CD8-positive, alpha-beta memory T cell (primary cell): ENCODE data around the gene ATL1. TPM values are rescaled to one million over a fixed set of nuclear protein-coding genes. Genes with fewer than 3 reads are reported as not detected.
A peak's percentile ranks its signal among the peaks of the same experiment; 100 is the strongest.
"Not testable (repeated sequence)": the region's sequence is repeated elsewhere in the genome, so short reads cannot be mapped to it uniquely, and the experiment has no call there.

Experiments
- CTCF ChIA-PET: fragments of 350-600 bp; sonication (Branson Sonifier 250); formaldehyde crosslinking; loops from one replicate; lab custom pipeline; 2021; ENCODE audit warnings: antibody characterized with exemption; lab: Charles Lee
- POLR2A ChIA-PET: fragments of 350-600 bp; sonication (Branson Sonifier 250); formaldehyde crosslinking; loops from one replicate; lab custom pipeline; 2021; ENCODE audit warnings: antibody characterized with exemption; lab: Charles Lee
- DNase-seq, 5 donors: peaks; one replicate each; pipeline versions ENCODE4 v3.0.0 to v3.0.0-alpha.2; 2020 to 2022; ENCODE audit warnings: mixed read lengths in 1 of 5
- H3K27ac ChIP-seq: one replicate; pipeline ENCODE4 v1.7.0; 2013; ENCODE audit warnings: low read depth, mild to moderate bottlenecking, low read length, moderate library complexity
- H3K27me3 ChIP-seq: 2 replicates; pipeline ENCODE4 v1.7.0; 2013; ENCODE audit warnings: low read length, mild to moderate bottlenecking; ENCODE audit not compliant: insufficient read depth, poor library complexity, severe bottlenecking
- H3K36me3 ChIP-seq: 2 replicates; pipeline ENCODE4 v1.7.0; 2013; ENCODE audit warnings: mild to moderate bottlenecking, low read length, moderate library complexity; ENCODE audit not compliant: insufficient read depth
- H3K4me1 ChIP-seq: 2 replicates; pipeline ENCODE4 v1.7.0; 2013; ENCODE audit warnings: mild to moderate bottlenecking, low read length, moderate library complexity; ENCODE audit not compliant: insufficient read depth
- H3K4me3 ChIP-seq: 2 replicates; pipeline ENCODE4 v1.7.0; 2013; ENCODE audit warnings: mild to moderate bottlenecking, low read length
- H3K9me3 ChIP-seq: 2 replicates; pipeline ENCODE4 v1.7.0; 2013; ENCODE audit warnings: mild to moderate bottlenecking, low read length
- H3K27ac Mint-ChIP-seq, 8 donors: one replicate each; pipeline ENCODE4 v1.8.0; 2020 to 2021; ENCODE audit warnings: mixed read lengths in 8 of 8, mild to moderate bottlenecking in 6 of 8, inconsistent platforms in 3 of 8, moderate library complexity in 3 of 8
- H3K27me3 Mint-ChIP-seq, 2 donors: one replicate each; pipeline ENCODE4 v1.8.0; 2020 to 2021; ENCODE audit warnings: mixed read lengths in 2 of 2, mild to moderate bottlenecking in 1 of 2, moderate library complexity in 1 of 2
- H3K36me3 Mint-ChIP-seq, 3 donors: one replicate each; pipeline ENCODE4 v1.8.0; 2020 to 2021; ENCODE audit warnings: mixed read lengths in 3 of 3, inconsistent platforms in 1 of 3, mild to moderate bottlenecking in 1 of 3
- H3K4me1 Mint-ChIP-seq, 3 donors: one replicate each; pipeline ENCODE4 v1.8.0; 2020 to 2021; ENCODE audit warnings: mixed read lengths in 3 of 3, inconsistent platforms in 1 of 3, mild to moderate bottlenecking in 1 of 3
- H3K4me3 Mint-ChIP-seq, 7 donors: one replicate each; pipeline ENCODE4 v1.8.0; 2020 to 2021; ENCODE audit warnings: mixed read lengths in 7 of 7, mild to moderate bottlenecking in 6 of 7, moderate library complexity in 4 of 7, inconsistent platforms in 2 of 7
- H3K9me3 Mint-ChIP-seq, 5 donors: one replicate each; pipeline ENCODE4 v1.8.0; 2020 to 2022; ENCODE audit warnings: mixed read lengths in 5 of 5, mild to moderate bottlenecking in 3 of 5, moderate library complexity in 2 of 5, inconsistent platforms in 1 of 5
- polyA plus RNA-seq: library from polyadenylated mRNA; unstranded; fragments of 300-500 nt; fragmentation: Illumina TruSeq; gene quantifications from one replicate; pipeline ENCODE4 v1.2.3, GENCODE V29; 2021
- total RNA-seq, 2 experiments: library from RNA; stranded (reverse); gene quantifications; one replicate each; pipeline ENCODE4 v1.2.3, GENCODE V29; 2021

ATL1 gene
- total and polyA plus RNA-seq, 3 experiments from 2014 or later, result 0.81 to 2.4 (median 1.3) TPM

- Histone ChIP-seq H3K9me3 (no peaks in the 10 kb centered on the region), H3K4me1 (no peaks in the 10 kb centered on the region), H3K27me3 (no peaks in the 10 kb centered on the region), H3K4me3 (no peak overlapping the region), H3K36me3 (no peaks in the 10 kb centered on the region), H3K27ac (no peak overlapping the region)
- H3K4me3 Mint-ChIP-seq, result no peak overlapping the region
- CTCF ChIA-PET, result interaction anchor here (1.4 kb wide), 2 partner anchors 12 to 14 kb away, joined by 3 to 4 read pairs; no protein-coding TSS in a partner anchor
- peaks cover 0 to 3% (median 2%) of the 10 kb centered on the region in 3 donors for H3K36me3 Mint-ChIP-seq
- no peak for DNase-seq
- no peak overlapping the region for H3K27ac Mint-ChIP-seq
- H3K4me1 Mint-ChIP-seq, result no peaks in the 10 kb centered on the region
- POLR2A ChIA-PET, result interaction anchor here (0.5 kb wide), 1 partner anchor 38 kb away, joined by 3 read pairs; no protein-coding TSS in a partner anchor
- H3K27me3 Mint-ChIP-seq, result peaks cover 0 to 16% of the 10 kb centered on the region in 2 donors
- H3K9me3 Mint-ChIP-seq, result no peaks in the 10 kb centered on the region
These were observed 55.6 kb downstream of the ATL1 start for GRCh38 chr14:50615552-50615951.

- Histone ChIP-seq H3K9me3 (no peaks in the 10 kb centered on the region), H3K27ac (no peak overlapping the region), H3K27me3 (no peaks in the 10 kb centered on the region), H3K4me1 (no peaks in the 10 kb centered on the region), H3K36me3 (no peaks in the 10 kb centered on the region), H3K4me3 (no peak overlapping the region)
- Mint-ChIP-seq H3K4me3 (no peak overlapping the region), H3K27me3 (peaks cover 0 to 11% of the 10 kb centered on the region in 2 donors), H3K4me1 (no peaks in the 10 kb centered on the region), H3K27ac (no peak overlapping the region), H3K9me3 (no peaks in the 10 kb centered on the region), H3K36me3 (peaks cover 0 to 3% (median 2%) of the 10 kb centered on the region in 3 donors)
- POLR2A ChIA-PET, result interaction anchor here (0.5 kb wide), 1 partner anchor 37 kb away, joined by 3 read pairs; no protein-coding TSS in a partner anchor
- no peak for DNase-seq
- CTCF ChIA-PET, result interaction anchor here (1.1 to 1.7 kb wide), 4 partner anchors 10 to 162 kb away, joined by 3 to 5 read pairs (median 4); no protein-coding TSS in a partner anchor
These were observed 56.3 kb downstream of the ATL1 start for GRCh38 chr14:50616275-50616674.

GRCh38 chr14:50619569-50620141 is 59.7 kb downstream of the ATL1 start:
- no peak overlapping the region for H3K27ac Mint-ChIP-seq
- Histone ChIP-seq H3K4me1 (no peaks in the 10 kb centered on the region), H3K9me3 (no peaks in the 10 kb centered on the region), H3K27ac (no peak overlapping the region), H3K27me3 (no peaks in the 10 kb centered on the region), H3K4me3 (no peak overlapping the region), H3K36me3 (no peaks in the 10 kb centered on the region)
- H3K27me3 Mint-ChIP-seq, result no peaks in the 10 kb centered on the region
- DNase-seq, result no peak
- H3K9me3 Mint-ChIP-seq, result no peaks in the 10 kb centered on the region
- H3K4me1 Mint-ChIP-seq, result no peaks in the 10 kb centered on the region
- H3K4me3 Mint-ChIP-seq, result no peak overlapping the region
- ChIA-PET POLR2A (no interaction called here), CTCF (interaction anchor here (0.9 to 2.3 kb wide), 6 partner anchors 9 to 241 kb away, joined by 3 to 12 read pairs (median 4); no protein-coding TSS in a partner anchor)
- H3K36me3 Mint-ChIP-seq, result peaks cover 0 to 3% (median 2%) of the 10 kb centered on the region in 3 donors

GRCh38 chr14:50620341-50620740 is 60.4 kb downstream of the ATL1 start:
- H3K9me3 Mint-ChIP-seq, result no peaks in the 10 kb centered on the region
- no peaks in the 10 kb centered on the region for H3K27me3 Mint-ChIP-seq
- H3K4me3 Mint-ChIP-seq, result no peak overlapping the region
- CTCF ChIA-PET, result interaction anchor here (1.3 to 2.3 kb wide), 4 partner anchors 12 to 240 kb away, joined by 3 to 12 read pairs (median 6); no protein-coding TSS in a partner anchor
- DNase-seq, result no peak
- no peaks in the 10 kb centered on the region for H3K9me3 ChIP-seq
- no peak overlapping the region for H3K4me3 ChIP-seq
- no peak overlapping the region for H3K27ac ChIP-seq
- POLR2A ChIA-PET, result no interaction called here
- H3K27ac Mint-ChIP-seq, result no peak overlapping the region
- no peaks in the 10 kb centered on the region for H3K4me1 Mint-ChIP-seq
- no peaks in the 10 kb centered on the region for H3K36me3 ChIP-seq
- H3K27me3 ChIP-seq, result no peaks in the 10 kb centered on the region
- H3K36me3 Mint-ChIP-seq, result peaks cover 0 to 3% (median 2%) of the 10 kb centered on the region in 3 donors
- H3K4me1 ChIP-seq, result no peaks in the 10 kb centered on the region

- Mint-ChIP-seq H3K36me3 (peaks cover 0 to 2% (median under 1%) of the 10 kb centered on the region in 3 donors), H3K4me3 (no peak overlapping the region), H3K4me1 (no peaks in the 10 kb centered on the region), H3K9me3 (no peaks in the 10 kb centered on the region), H3K27me3 (no peaks in the 10 kb centered on the region), H3K27ac (no peak overlapping the region)
- Histone ChIP-seq H3K9me3 (no peaks in the 10 kb centered on the region), H3K27me3 (no peaks in the 10 kb centered on the region), H3K36me3 (no peaks in the 10 kb centered on the region), H3K4me3 (no peak overlapping the region), H3K4me1 (no peaks in the 10 kb centered on the region), H3K27ac (no peak overlapping the region)
- POLR2A ChIA-PET, result no interaction called here
- CTCF ChIA-PET, result no interaction called here
- no peak for DNase-seq
These were observed 63.0 kb downstream of the ATL1 start for GRCh38 chr14:50622978-50623377.

DNA sequence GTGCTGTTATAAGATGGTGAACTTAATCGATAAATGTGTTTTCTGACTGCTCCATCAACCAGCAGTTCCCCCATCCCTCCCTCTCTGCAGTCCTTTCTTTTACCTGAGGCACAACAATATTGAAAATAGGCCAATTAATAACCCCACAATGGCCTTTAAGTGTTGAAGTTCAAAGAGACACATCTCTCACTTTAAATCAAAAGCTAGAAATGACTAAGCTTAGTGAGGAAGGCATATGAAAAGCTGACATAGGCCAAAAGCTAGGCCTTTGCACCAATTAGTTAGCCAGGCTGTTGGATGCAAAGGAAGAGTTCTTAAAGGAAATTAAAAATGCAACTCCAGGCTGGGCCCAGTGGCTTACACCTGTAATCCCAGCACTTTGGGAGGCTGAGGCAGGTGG is 64.5 kb downstream of the ATL1 start:
- POLR2A ChIA-PET, result no interaction called here
- peak overlapping the region in 1 of 8 donors; percentile 33 for H3K27ac Mint-ChIP-seq
- peaks cover 0 to 2% (median 1%) of the 10 kb centered on the region in 3 donors for H3K36me3 Mint-ChIP-seq

GRCh38 chr14:50624947-50625346 is 65.0 kb downstream of the ATL1 start:
- H3K4me1 Mint-ChIP-seq, H3K27ac Mint-ChIP-seq, H3K27me3 ChIP-seq, POLR2A ChIA-PET, H3K4me3 ChIP-seq, H3K27ac ChIP-seq, H3K36me3 Mint-ChIP-seq, DNase-seq, H3K4me1 ChIP-seq, H3K9me3 Mint-ChIP-seq, CTCF ChIA-PET, H3K27me3 Mint-ChIP-seq, H3K36me3 ChIP-seq, H3K4me3 Mint-ChIP-seq, H3K9me3 ChIP-seq: not testable (repeated sequence)

More for the DNA sequence above, 64.5 kb downstream of the ATL1 start:
- CTCF ChIA-PET, result no interaction called here
- H3K4me1 ChIP-seq, result no peaks in the 10 kb centered on the region
- Mint-ChIP-seq H3K4me1 (no peaks in the 10 kb centered on the region), H3K9me3 (no peaks in the 10 kb centered on the region), H3K4me3 (no peak overlapping the region), H3K27me3 (no peaks in the 10 kb centered on the region)
- H3K9me3 ChIP-seq, result no peaks in the 10 kb centered on the region
- no peak overlapping the region for H3K27ac ChIP-seq
- DNase-seq, result no peak
- H3K27me3 ChIP-seq, result no peaks in the 10 kb centered on the region
- H3K4me3 ChIP-seq, result no peak overlapping the region
- no peaks in the 10 kb centered on the region for H3K36me3 ChIP-seq

GRCh38 chr14:50631408-50631821 is 71.5 kb downstream of the ATL1 start:
- no peaks in the 10 kb centered on the region for H3K9me3 ChIP-seq
- no peaks in the 10 kb centered on the region for H3K4me1 ChIP-seq
- no peak for DNase-seq
- no peak overlapping the region for H3K27ac ChIP-seq
- Mint-ChIP-seq H3K27ac (no peak overlapping the region), H3K27me3 (no peaks in the 10 kb centered on the region), H3K4me1 (no peaks in the 10 kb centered on the region), H3K9me3 (no peaks in the 10 kb centered on the region), H3K36me3 (peaks cover 0 to 16% (median 0%) of the 10 kb centered on the region in 3 donors), H3K4me3 (no peak overlapping the region)
- ChIA-PET CTCF (interaction anchor here (0.9 to 1.1 kb wide), 2 partner anchors 12 to 146 kb away, joined by 3 read pairs; no protein-coding TSS in a partner anchor), POLR2A (no interaction called here)
- H3K4me3 ChIP-seq, result no peak overlapping the region
- H3K36me3 ChIP-seq, result no peaks in the 10 kb centered on the region
- no peaks in the 10 kb centered on the region for H3K27me3 ChIP-seq
